K562 (cell line): ENCODE data around the gene ILKAP.

Source experiments
- CTCF ChIP-seq, 3 experiments: IDR thresholded peaks in 2 of 3; conservative IDR thresholded peaks in 1 of 3; 2 replicates each; pipeline ENCODE4 v1.5.1; 2011 to 2012; ENCODE audit warnings: low read length in 3 of 3, mild to moderate bottlenecking in 3 of 3, control low read depth in 2 of 3, improper control_type of control experiment in 1 of 3, inconsistent platforms in 1 of 3, low read depth in 1 of 3, mixed read lengths in 1 of 3, moderate library complexity in 1 of 3; ENCODE audit not compliant: insufficient read depth in 2 of 3
- MEF2D ChIP-seq: conservative IDR thresholded peaks from 2 replicates; pipeline ENCODE4 v1.6.1; 2016; ENCODE audit warnings: low read depth, missing genetic modification characterization, missing compliant biosample characterization
- POLR2AphosphoS5 ChIP-seq: IDR thresholded peaks from 2 replicates; pipeline ENCODE4 v1.6.1; 2011; ENCODE audit warnings: mild to moderate bottlenecking, low read depth, low read length, moderate library complexity; ENCODE audit not compliant: control insufficient read depth, insufficient read depth
- RBM15 ChIP-seq: fragments of 200-400 bp; formaldehyde crosslinking; IDR thresholded peaks from 2 replicates; pipeline ENCODE4 v1.6.1; 2018; ENCODE audit warnings: mild to moderate bottlenecking, low read length, moderate library complexity; ENCODE audit not compliant: insufficient read depth
- SETDB1 ChIP-seq: IDR thresholded peaks from one replicate; pipeline ENCODE4 v1.6.1; 2012; ENCODE audit warnings: low read length, control low read depth, inconsistent platforms
- ZBTB33 ChIP-seq: sonication (generic); formaldehyde crosslinking; IDR thresholded peaks from 2 replicates; pipeline ENCODE4 v1.8.1; 2023; ENCODE audit warnings: mild to moderate bottlenecking, missing genetic modification reagents
- ZNF445 ChIP-seq: fragments of 250-450 bp; sonication (Bioruptor Pico); IDR thresholded peaks from 2 replicates; pipeline ENCODE4 v1.4.0; 2020; ENCODE audit warnings: low read depth, mild to moderate bottlenecking, moderate library complexity

GRCh38 chr2:238167344-238167715 is 36.2 kb downstream of the ILKAP start:
- TF ChIP-seq RBM15 = no peak
- TF ChIP-seq SETDB1 = no peak
- TF ChIP-seq ZNF445 (CRISPR knock-in tag) = no peak
- TF ChIP-seq MEF2D (tag) = no peak
- no peak for TF ChIP-seq CTCF (IDR thresholded peaks at IDR 0.05 in 2 of 3, conservative IDR thresholded peaks at IDR 0.05 in 1 of 3; ENCODE audit: insufficient read depth in 2 of 3, low read depth in 1 of 3, low read length in 3 of 3)
- TF ChIP-seq ZBTB33 = no peak
- TF ChIP-seq POLR2AphosphoS5 = no peak
